ENCODE data around the gene RHBDD2. TPM values are rescaled to one million over a fixed set of nuclear protein-coding genes. Genes with fewer than 3 reads are reported as not detected.
"Not testable (repeated sequence)": the region's sequence is repeated elsewhere in the genome, so short reads cannot be mapped to it uniquely, and the experiment has no call there.

The RHBDD2 gene
- polyA plus RNA-seq, 3 donors: 34.1 to 54.6 (median 53.1) TPM

DNA sequence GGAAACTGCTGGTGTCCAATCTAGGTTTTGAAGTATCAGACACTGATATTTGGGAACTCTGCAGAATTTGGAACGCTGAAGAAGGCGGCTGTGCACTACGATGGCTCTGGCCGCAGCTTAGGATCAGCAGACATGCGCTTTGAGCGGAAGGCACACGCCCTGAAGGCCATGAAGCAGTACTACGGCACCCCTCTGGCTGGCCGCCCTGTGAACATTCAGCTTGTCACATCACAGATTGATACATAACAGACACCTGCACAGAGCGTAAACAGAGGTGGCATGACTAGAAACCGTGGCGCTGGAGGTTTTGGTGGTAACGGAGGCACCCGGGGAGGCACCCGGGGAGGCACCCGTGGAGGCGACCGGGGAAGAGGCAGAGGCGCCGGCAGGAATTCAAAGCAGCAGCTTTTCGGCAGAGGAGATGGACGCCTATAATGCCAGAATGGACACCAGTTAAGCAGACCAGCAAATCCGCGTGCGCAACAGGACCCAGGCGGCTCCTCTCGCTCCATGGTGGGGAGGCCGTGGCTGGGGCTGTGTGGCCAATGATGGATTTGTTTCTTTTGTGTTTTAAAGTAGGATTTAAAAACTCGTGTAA, 43.0 kb upstream of the RHBDD2 start:
- peaks cover 0 to 2% (median 0%) of the 10 kb centered on the region in 7 donors for H3K9me3 Mint-ChIP-seq
- H3K4me1 Mint-ChIP-seq: no peaks in the 10 kb centered on the region
- TF ChIP-seq, protein P1, sequence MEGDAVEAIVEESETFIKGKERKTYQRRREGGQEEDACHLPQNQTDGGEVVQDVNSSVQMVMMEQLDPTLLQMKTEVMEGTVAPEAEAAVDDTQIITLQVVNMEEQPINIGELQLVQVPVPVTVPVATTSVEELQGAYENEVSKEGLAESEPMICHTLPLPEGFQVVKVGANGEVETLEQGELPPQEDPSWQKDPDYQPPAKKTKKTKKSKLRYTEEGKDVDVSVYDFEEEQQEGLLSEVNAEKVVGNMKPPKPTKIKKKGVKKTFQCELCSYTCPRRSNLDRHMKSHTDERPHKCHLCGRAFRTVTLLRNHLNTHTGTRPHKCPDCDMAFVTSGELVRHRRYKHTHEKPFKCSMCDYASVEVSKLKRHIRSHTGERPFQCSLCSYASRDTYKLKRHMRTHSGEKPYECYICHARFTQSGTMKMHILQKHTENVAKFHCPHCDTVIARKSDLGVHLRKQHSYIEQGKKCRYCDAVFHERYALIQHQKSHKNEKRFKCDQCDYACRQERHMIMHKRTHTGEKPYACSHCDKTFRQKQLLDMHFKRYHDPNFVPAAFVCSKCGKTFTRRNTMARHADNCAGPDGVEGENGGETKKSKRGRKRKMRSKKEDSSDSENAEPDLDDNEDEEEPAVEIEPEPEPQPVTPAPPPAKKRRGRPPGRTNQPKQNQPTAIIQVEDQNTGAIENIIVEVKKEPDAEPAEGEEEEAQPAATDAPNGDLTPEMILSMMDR (IDR thresholded peaks at IDR 0.05): no peak
- no peak overlapping the region for H3K4me2 ChIP-seq (replicated peaks; ENCODE audit: extremely low read depth, low read length, poor library complexity, severe bottlenecking)
- H3K27ac ChIP-seq (ENCODE audit: low read depth in 1 of 2, low read length in 2 of 2): no peak overlapping the region
- no peak overlapping the region for H3K4me3 ChIP-seq (replicated peaks in 1 of 3; ENCODE audit: low read depth in 2 of 3, low read length in 3 of 3)
- intact Hi-C loops (cut with micrococcal nuclease): no loop called here
- no peak overlapping the region for H3K9ac ChIP-seq (ENCODE audit: insufficient read depth, low read length, poor library complexity, severe bottlenecking)
- H3K27me3 Mint-ChIP-seq (ENCODE audit: low read depth in 3 of 3): peaks cover 10 to 22% (median 20%) of the 10 kb centered on the region in 3 donors
- no peaks in the 10 kb centered on the region for H3K9me3 ChIP-seq (replicated peaks in 1 of 2; ENCODE audit: control insufficient read depth in 1 of 2, insufficient read depth in 1 of 2, low read length in 2 of 2)
- no peak overlapping the region for H2AFZ ChIP-seq (ENCODE audit: insufficient read depth, low read depth, low read length, poor library complexity, severe bottlenecking)
- no peaks in the 10 kb centered on the region for H3K36me3 Mint-ChIP-seq
- no peak overlapping the region for H3K27ac Mint-ChIP-seq
- H3K36me3 ChIP-seq (replicated peaks in 1 of 2; ENCODE audit: control insufficient read depth in 1 of 2, insufficient read depth in 2 of 2, low read length in 2 of 2): no peaks in the 10 kb centered on the region
- no peaks in the 10 kb centered on the region for H3K27me3 ChIP-seq (ENCODE audit: control insufficient read depth in 2 of 2, insufficient read depth in 2 of 2, low read length in 2 of 2)
- DNase-seq: no peak
- no peak overlapping the region for H3K4me3 Mint-ChIP-seq
- no peaks in the 10 kb centered on the region for H3K79me2 ChIP-seq (ENCODE audit: insufficient read depth, low read length)
- 96% methylated on average over 21 of the region's 29 CpGs for WGBS (ENCODE audit: insufficient coverage)
- H4K20me1 ChIP-seq (ENCODE audit: insufficient read depth, low read length): no peaks in the 10 kb centered on the region
- H3K4me1 ChIP-seq (ENCODE audit: control insufficient read depth in 1 of 2, insufficient read depth in 2 of 2, low read length in 2 of 2): no peaks in the 10 kb centered on the region

DNA sequence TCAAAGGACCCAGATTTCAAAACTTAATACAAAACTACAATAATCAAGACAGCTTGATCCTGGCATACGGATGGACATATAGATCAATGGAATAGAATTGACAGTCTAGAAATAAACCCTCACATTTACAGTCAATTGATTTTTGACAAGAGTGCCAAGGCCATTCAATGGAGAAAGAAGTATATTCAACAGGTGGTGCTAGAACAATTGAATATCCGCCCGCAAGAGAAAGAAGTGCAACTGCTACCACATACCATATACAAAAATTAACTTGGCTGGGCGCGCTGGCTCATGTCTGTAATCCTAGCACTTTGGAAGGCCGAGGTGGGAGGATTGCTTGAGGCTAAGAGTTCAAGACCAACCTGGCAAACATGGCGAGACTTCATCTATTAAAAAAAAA, 42.0 kb upstream of the RHBDD2 start:
- WGBS (ENCODE audit: insufficient coverage): no CpG with 5 or more reads among the region's 7 CpGs
- intact Hi-C loops (cut with micrococcal nuclease): no loop called here
- Histone ChIP-seq H3K9me3 (replicated peaks in 1 of 2; ENCODE audit: control insufficient read depth in 1 of 2, insufficient read depth in 1 of 2, low read length in 2 of 2) (no peaks in the 10 kb centered on the region), H3K9ac (ENCODE audit: insufficient read depth, low read length, poor library complexity, severe bottlenecking) (no peak overlapping the region), H3K36me3 (replicated peaks in 1 of 2; ENCODE audit: control insufficient read depth in 1 of 2, insufficient read depth in 2 of 2, low read length in 2 of 2) (no peaks in the 10 kb centered on the region), H3K4me1 (ENCODE audit: control insufficient read depth in 1 of 2, insufficient read depth in 2 of 2, low read length in 2 of 2) (peaks cover 0 to 2% of the 10 kb centered on the region in 2 donors), H3K27ac (ENCODE audit: low read depth in 1 of 2, low read length in 2 of 2) (no peak overlapping the region), H3K4me3 (replicated peaks in 1 of 3; ENCODE audit: low read depth in 2 of 3, low read length in 3 of 3) (no peak overlapping the region), H3K4me2 (replicated peaks; ENCODE audit: extremely low read depth, low read length, poor library complexity, severe bottlenecking) (no peak overlapping the region), H4K20me1 (ENCODE audit: insufficient read depth, low read length) (no peaks in the 10 kb centered on the region), H2AFZ (ENCODE audit: insufficient read depth, low read depth, low read length, poor library complexity, severe bottlenecking) (no peak overlapping the region), H3K27me3 (ENCODE audit: control insufficient read depth in 2 of 2, insufficient read depth in 2 of 2, low read length in 2 of 2) (no peaks in the 10 kb centered on the region), H3K79me2 (ENCODE audit: insufficient read depth, low read length) (no peaks in the 10 kb centered on the region)
- Mint-ChIP-seq H3K9me3 (peaks cover 0 to 2% (median 0%) of the 10 kb centered on the region in 7 donors), H3K27me3 (ENCODE audit: low read depth in 3 of 3) (peaks cover 7 to 18% (median 14%) of the 10 kb centered on the region in 3 donors), H3K4me1 (no peaks in the 10 kb centered on the region), H3K27ac (peak overlapping the region in 1 of 7 donors; percentile 18), H3K36me3 (no peaks in the 10 kb centered on the region), H3K4me3 (no peak overlapping the region)
- no peak for DNase-seq
- TF ChIP-seq, protein P1 (IDR thresholded peaks at IDR 0.05): no peak

DNA sequence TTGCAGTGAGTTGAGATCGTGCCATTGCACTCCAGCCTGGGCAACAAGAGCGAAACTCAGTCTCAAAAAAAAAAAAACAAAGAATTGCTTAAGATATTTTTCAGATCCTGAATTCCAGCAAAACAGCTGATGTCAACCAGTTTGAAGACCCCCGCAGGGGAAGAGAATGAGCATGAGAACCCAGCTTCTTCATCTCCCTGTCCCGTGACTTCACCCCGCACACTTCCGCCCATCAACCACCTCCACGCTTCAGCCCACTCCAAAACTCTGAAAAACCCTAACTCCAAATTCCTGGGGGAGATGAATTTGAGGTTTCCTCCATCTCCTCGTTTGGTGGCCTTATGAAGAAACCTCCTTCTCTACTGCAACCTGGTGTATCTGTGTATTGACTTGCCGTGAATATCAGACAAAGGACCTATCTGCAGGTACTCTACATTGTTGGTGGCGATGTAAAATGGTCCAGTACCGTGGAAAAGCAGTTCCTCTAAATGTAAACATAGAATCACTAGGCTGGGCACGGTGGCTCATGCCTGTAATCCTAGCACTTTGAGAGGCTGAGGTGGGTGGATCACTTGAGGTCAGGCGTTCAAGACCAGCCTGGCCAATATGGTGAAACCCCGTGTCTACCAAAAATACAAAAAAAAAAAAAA, 40.4 kb upstream of the RHBDD2 start:
- DNase-seq; H3K9ac ChIP-seq (ENCODE audit: insufficient read depth, low read length, poor library complexity, severe bottlenecking); H3K9me3 Mint-ChIP-seq; H3K79me2 ChIP-seq (ENCODE audit: insufficient read depth, low read length); H3K27me3 Mint-ChIP-seq (ENCODE audit: low read depth in 3 of 3); H3K36me3 ChIP-seq (replicated peaks in 1 of 2; ENCODE audit: control insufficient read depth in 1 of 2, insufficient read depth in 2 of 2, low read length in 2 of 2); H4K20me1 ChIP-seq (ENCODE audit: insufficient read depth, low read length); intact Hi-C loops (cut with micrococcal nuclease); H3K36me3 Mint-ChIP-seq; H3K27me3 ChIP-seq (ENCODE audit: control insufficient read depth in 2 of 2, insufficient read depth in 2 of 2, low read length in 2 of 2); H2AFZ ChIP-seq (ENCODE audit: insufficient read depth, low read depth, low read length, poor library complexity, severe bottlenecking); H3K4me3 ChIP-seq (replicated peaks in 1 of 3; ENCODE audit: low read depth in 2 of 3, low read length in 3 of 3); H3K27ac ChIP-seq (ENCODE audit: low read depth in 1 of 2, low read length in 2 of 2); H3K9me3 ChIP-seq (replicated peaks in 1 of 2; ENCODE audit: control insufficient read depth in 1 of 2, insufficient read depth in 1 of 2, low read length in 2 of 2); H3K4me3 Mint-ChIP-seq; H3K4me2 ChIP-seq (replicated peaks; ENCODE audit: extremely low read depth, low read length, poor library complexity, severe bottlenecking): not testable (repeated sequence)
- Mint-ChIP-seq H3K27ac (peak overlapping the region in 1 of 7 donors; percentile 9), H3K4me1 (peaks cover 14% of the 10 kb centered on the region)
- peaks cover 14 to 18% of the 10 kb centered on the region in 2 donors for H3K4me1 ChIP-seq (ENCODE audit: control insufficient read depth in 1 of 2, insufficient read depth in 2 of 2, low read length in 2 of 2)
- WGBS (ENCODE audit: insufficient coverage): 83% methylated on average over 2 of the region's 14 CpGs
